A549 (cell line): ENCODE data around the gene PRCD. TPM values are rescaled to one million over a fixed set of nuclear protein-coding genes. Genes with fewer than 3 reads are reported as not detected.

Experiments used
- ATAC-seq, 2 experiments: fragments of 200-7000 bp in 1 of 2; fragments of >200 bp in 1 of 2; cut with Nextera tagmentation in 1 of 2; cut with Tn5 transposase in 1 of 2; 3 replicates each; pipeline versions ENCODE4 v1.8.0 to v1.9.1; 2018 to 2020; ENCODE audit warnings: mild to moderate bottlenecking in 1 of 2, moderate library complexity in 1 of 2
- CTCF ChIA-PET: fragments of 300-600 bp; sonication (Branson Sonifier 250); formaldehyde crosslinking; extraction: SDS; loops from one replicate; lab custom pipeline; 2021; ENCODE audit warnings: antibody characterized with exemption, inconsistent platforms; lab: Yijun Ruan, JAX
- POLR2A ChIA-PET: fragments of 350-600 bp; formaldehyde crosslinking; extraction: SDS; loops from one replicate; lab custom pipeline; 2021; ENCODE audit warnings: antibody characterized with exemption, inconsistent platforms; lab: Yijun Ruan, JAX
- DNase-seq, 2 experiments: peaks; one replicate each; pipeline versions ENCODE4 v3.0.0 to v3.0.0-alpha.2; 2011 to 2016; ENCODE audit warnings: low read depth in 1 of 2, low spot score in 1 of 2
- FAIRE-seq: peaks from 2 replicates; lab custom pipeline; 2011; peaks lifted over from hg19 to GRCh38; lab: Jason Lieb, UNC
- H3K27ac ChIP-seq, 2 experiments: fragments of >200 bp; sonication (Bioruptor Twin); formaldehyde crosslinking; 3 replicates each; pipeline ENCODE4 v1.5.1; 2016 to 2017
- H3K4me1 ChIP-seq: fragments of >200 bp; sonication (Bioruptor Twin); formaldehyde crosslinking; 3 replicates; pipeline ENCODE4 v1.6.1; 2016
- H3K4me2 ChIP-seq: fragments of >200 bp; sonication (Bioruptor Twin); formaldehyde crosslinking; 3 replicates; pipeline ENCODE4 v1.6.1; 2016
- H3K4me3 ChIP-seq: fragments of >200 bp; sonication (Bioruptor Twin); formaldehyde crosslinking; 3 replicates; pipeline ENCODE4 v1.5.1; 2016
- H3K9me3 ChIP-seq: fragments of >200 bp; sonication (Bioruptor Twin); formaldehyde crosslinking; 3 replicates; pipeline ENCODE4 v1.6.1; 2016
- ATOH8 ChIP-seq: fragments of 250-450 bp; sonication (Bioruptor Pico); IDR thresholded peaks from 2 replicates; pipeline ENCODE4 v1.5.0; 2020; ENCODE audit warnings: low read depth, mild to moderate bottlenecking, moderate library complexity
- BCL3 ChIP-seq: fragments of >200 bp; sonication (Bioruptor Twin); formaldehyde crosslinking; IDR thresholded peaks from 3 replicates; pipeline ENCODE4 v1.6.1; 2016
- BHLHE40 ChIP-seq: IDR thresholded peaks from 2 replicates; pipeline ENCODE4 v1.6.1; 2012; ENCODE audit warnings: low read depth, low read length, inconsistent platforms
- CBX8 ChIP-seq: fragments of 200-600 bp; sonication (generic); IDR thresholded peaks from 2 replicates; pipeline ENCODE4 v1.6.1; 2016
- CEBPB ChIP-seq, 2 experiments: fragments of >200 bp in 1 of 2; sonication (Bioruptor Twin) in 1 of 2; formaldehyde crosslinking in 1 of 2; IDR thresholded peaks; 2 replicates each; pipeline ENCODE4 v1.6.1; 2012 to 2016
- CTCF ChIP-seq: fragments of >200 bp; sonication (Bioruptor Twin); formaldehyde crosslinking; IDR thresholded peaks from 3 replicates; pipeline ENCODE4 v1.5.1; 2016
- EHF ChIP-seq: fragments of 250-450 bp; sonication (Bioruptor Pico); IDR thresholded peaks from 2 replicates; pipeline ENCODE4 v1.5.0; 2020; ENCODE audit warnings: mild to moderate bottlenecking
- EHMT2 ChIP-seq: fragments of 200-600 bp; sonication (generic); IDR thresholded peaks from 2 replicates; pipeline ENCODE4 v1.6.1; 2016; ENCODE audit warnings: antibody characterized with exemption, low read depth, mild to moderate bottlenecking, moderate library complexity
- ELK1 ChIP-seq: fragments of 150-350 bp; IDR thresholded peaks from 2 replicates; pipeline ENCODE4 v1.6.1; 2014; ENCODE audit warnings: low read depth, mild to moderate bottlenecking, low read length
- ESRRA ChIP-seq: fragments of 150-350 bp; IDR thresholded peaks from 2 replicates; pipeline ENCODE4 v1.6.1; 2014; ENCODE audit warnings: mild to moderate bottlenecking, low read length, borderline replicate concordance
- FOXS1 ChIP-seq: fragments of 250-450 bp; sonication (Bioruptor Pico); IDR thresholded peaks from 2 replicates; pipeline ENCODE4 v1.5.0; 2020; ENCODE audit warnings: mild to moderate bottlenecking, moderate library complexity
- HES2 ChIP-seq: fragments of >200 bp; sonication (Bioruptor Twin); formaldehyde crosslinking; IDR thresholded peaks from 2 replicates; pipeline ENCODE4 v1.6.1; 2016
- HEYL ChIP-seq: fragments of 250-450 bp; sonication (Bioruptor Pico); IDR thresholded peaks from 2 replicates; pipeline ENCODE4 v1.8.0; 2021; ENCODE audit warnings: mild to moderate bottlenecking, moderate library complexity
- HMGXB4 ChIP-seq: fragments of 250-450 bp; sonication (Bioruptor Pico); IDR thresholded peaks from 2 replicates; pipeline ENCODE4 v1.5.0; 2021; ENCODE audit warnings: mild to moderate bottlenecking, moderate library complexity, borderline replicate concordance
- HOXB5 ChIP-seq: fragments of 250-450 bp; sonication (Bioruptor Pico); IDR thresholded peaks from 2 replicates; pipeline ENCODE4 v1.5.0; 2020; ENCODE audit warnings: mild to moderate bottlenecking, moderate library complexity
- JUN ChIP-seq, 2 experiments: fragments of >200 bp; sonication (Bioruptor Twin); formaldehyde crosslinking; IDR thresholded peaks; 2 replicates in 1 of 2; 3 replicates in 1 of 2; pipeline ENCODE4 v1.6.1; 2016 to 2017
- JUNB ChIP-seq: fragments of >200 bp; sonication (Bioruptor Twin); formaldehyde crosslinking; IDR thresholded peaks from 2 replicates; pipeline ENCODE4 v1.6.1; 2016
- KDM1A ChIP-seq: fragments of 200-600 bp; sonication (generic); IDR thresholded peaks from 2 replicates; pipeline ENCODE4 v1.6.1; 2016; ENCODE audit warnings: low read depth, mild to moderate bottlenecking
- MAX ChIP-seq: IDR thresholded peaks from 2 replicates; pipeline ENCODE4 v1.6.1; 2012
- MYC ChIP-seq: IDR thresholded peaks from 2 replicates; pipeline ENCODE4 v1.6.1; 2012; ENCODE audit warnings: mild to moderate bottlenecking, inconsistent platforms, low read length, improper control_type of control experiment, borderline replicate concordance
- RAD21 ChIP-seq, 2 experiments: fragments of >200 bp in 1 of 2; sonication (Bioruptor Twin) in 1 of 2; formaldehyde crosslinking in 1 of 2; IDR thresholded peaks in 1 of 2; conservative IDR thresholded peaks in 1 of 2; 2 replicates in 1 of 2; 3 replicates in 1 of 2; pipeline ENCODE4 v1.6.1; 2012 to 2018; ENCODE audit warnings: inconsistent platforms in 1 of 2
- RARB ChIP-seq: fragments of 250-450 bp; sonication (Bioruptor Pico); IDR thresholded peaks from 2 replicates; pipeline ENCODE4 v1.8.0; 2021; ENCODE audit warnings: mild to moderate bottlenecking, moderate library complexity
- RCOR1 ChIP-seq: fragments of 150-350 bp; IDR thresholded peaks from 2 replicates; pipeline ENCODE4 v1.6.1; 2014; ENCODE audit warnings: antibody characterized with exemption, low read length, low read depth
- REST ChIP-seq: fragments of 200-600 bp; sonication (generic); IDR thresholded peaks from 2 replicates; pipeline ENCODE4 v1.6.1; 2016; ENCODE audit warnings: antibody characterized with exemption, mild to moderate bottlenecking, moderate library complexity
- RFX5 ChIP-seq: fragments of 450-650 bp; IDR thresholded peaks from 2 replicates; pipeline ENCODE4 v1.7.1; 2014; ENCODE audit warnings: antibody characterized with exemption, mild to moderate bottlenecking, moderate library complexity
- SMC3 ChIP-seq: fragments of >200 bp; sonication (Bioruptor Twin); formaldehyde crosslinking; IDR thresholded peaks from 3 replicates; pipeline ENCODE4 v1.6.1; 2018; ENCODE audit warnings: inconsistent platforms
- TFCP2L1 ChIP-seq: fragments of 250-450 bp; sonication (Bioruptor Pico); IDR thresholded peaks from 2 replicates; pipeline ENCODE4 v1.5.0; 2021; ENCODE audit warnings: mild to moderate bottlenecking
- WGBS: methylation state at CpG from one replicate; pipeline ENCODE4 v1.1.6; 2017; ENCODE audit errors: missing lambda C conversion rate; 5-methylcytosine and 5-hydroxymethylcytosine counted together
- polyA plus RNA-seq, 4 experiments: library from polyadenylated mRNA; depleted of rRNA in 3 of 4; stranded (reverse); fragments of >200 nt; fragmentation: RNase III in 1 of 4; extraction: RNeasy Plus Mini Kit Qiagen cat#74134 plus additional on column Dnase treatment in 1 of 4; gene quantifications; 2 replicates in 3 of 4; 3 replicates in 1 of 4; pipeline ENCODE4 v1.2.3, GENCODE V29; 2011 to 2017

PRCD gene
- polyA plus RNA-seq, 2 of the 4 experiments (the other 2 are of a cell fraction), result not detected

GRCh38 chr17:76557368-76558197 lies 17.7 kb downstream of the PRCD start:
- H3K4me1 ChIP-seq, result peaks cover 39% of the 10 kb centered on the region
- ChIA-PET POLR2A (interaction anchor here (0.6 to 2.5 kb wide), 19 partner anchors 10 to 181 kb away, joined by 3 to 21 read pairs (median 4); partner anchors contain the start of genes CYGB, JMJD6, METTL23 and MFSD11), CTCF (interaction anchor here (0.6 to 15.7 kb wide), 45 partner anchors 8 to 692 kb away, joined by 3 to 185 read pairs (median 4); partner anchors contain the start of genes AANAT, MXRA7, PRCD and ST6GALNAC2)
- peak; percentile 84 to 99 for DNase-seq
- peak; percentile 96 for ATAC-seq
- H3K27ac ChIP-seq, result peak overlapping the region; percentile 90 to 96
- H3K4me3 ChIP-seq, result peak overlapping the region; percentile 87
- H3K4me2 ChIP-seq, result peak overlapping the region; percentile 95
- peak; percentile 13 for FAIRE-seq
- WGBS, result under 1% methylated on average over 54 of the region's 55 CpGs
- no peaks in the 10 kb centered on the region for H3K9me3 ChIP-seq
- TF ChIP-seq MAX (peak; percentile 100), KDM1A (no peak), JUNB (no peak), EHMT2 (no peak), ATOH8 (CRISPR knock-in tag) (no peak), CEBPB (IDR thresholded peaks at IDR 0.05) (no peak), SMC3 (no peak), HOXB5 (CRISPR knock-in tag) (no peak), HMGXB4 (CRISPR knock-in tag) (0 out of 2 replicates have a peak, but pooled peaks have one; percentile 34), EHF (no peak), CBX8 (no peak), RFX5 (no peak; the same call in 1 of the 2 replicates), REST (peak; percentile 99), FOXS1 (no peak), MYC (peak; percentile 99), HEYL (CRISPR knock-in tag) (no peak), HES2 (no peak), CTCF (peak; percentile 54), BHLHE40 (no peak), RCOR1 (no peak), TFCP2L1 (CRISPR knock-in tag) (peak; percentile 60; the same call in 1 of the 2 replicates), RAD21 (conservative IDR thresholded peaks at IDR 0.05 in 1 of 2, IDR thresholded peaks at IDR 0.05 in 1 of 2) (no peak; a peak in 1 of 5 replicates), BCL3 (peak; percentile 90; the same call in 2 of the 3 replicates), ELK1 (no peak), JUN (IDR thresholded peaks at IDR 0.05) (peak; percentile 91 to 97), ESRRA (no peak), RARB (CRISPR knock-in tag) (0 out of 2 replicates have a peak, but pooled peaks have one; percentile 21)
